HEK293T (cell line): ENCODE measurements around the gene AHNAK.

Experiments used
- BHLHE40 ChIP-seq: fragments of 450-650 bp; IDR thresholded peaks from 2 replicates; pipeline ENCODE4 v1.6.1; 2016; ENCODE audit warnings: mild to moderate bottlenecking, moderate library complexity, borderline replicate concordance
- ELF4 ChIP-seq: fragments of 450-650 bp; IDR thresholded peaks from 2 replicates; pipeline ENCODE4 v1.6.1; 2017; ENCODE audit warnings: antibody characterized with exemption
- FOXA1 ChIP-seq: fragments of 450-650 bp; IDR thresholded peaks from 2 replicates; pipeline ENCODE4 v1.6.1; 2016; ENCODE audit warnings: mild to moderate bottlenecking
- FOXK2 ChIP-seq: fragments of 450-650 bp; IDR thresholded peaks from 2 replicates; pipeline ENCODE4 v1.6.1; 2016; ENCODE audit warnings: mild to moderate bottlenecking
- FOXM1 ChIP-seq: fragments of 450-650 bp; IDR thresholded peaks from 2 replicates; pipeline ENCODE4 v1.6.1; 2017; ENCODE audit warnings: mild to moderate bottlenecking, borderline replicate concordance
- HDGF ChIP-seq: fragments of 450-650 bp; IDR thresholded peaks from 2 replicates; pipeline ENCODE4 v1.6.1; 2017; ENCODE audit warnings: antibody characterized with exemption, borderline replicate concordance
- SP1 ChIP-seq: fragments of 450-650 bp; IDR thresholded peaks from 2 replicates; pipeline ENCODE4 v1.6.1; 2017
- ZNF384 ChIP-seq: fragments of 450-650 bp; IDR thresholded peaks from 2 replicates; pipeline ENCODE4 v1.6.1; 2016
- TF ChIP-seq, protein P1 (sequence below): fragments of 450-650 bp; IDR thresholded peaks from 2 replicates; pipeline ENCODE4 v1.6.1; 2016

DNA sequence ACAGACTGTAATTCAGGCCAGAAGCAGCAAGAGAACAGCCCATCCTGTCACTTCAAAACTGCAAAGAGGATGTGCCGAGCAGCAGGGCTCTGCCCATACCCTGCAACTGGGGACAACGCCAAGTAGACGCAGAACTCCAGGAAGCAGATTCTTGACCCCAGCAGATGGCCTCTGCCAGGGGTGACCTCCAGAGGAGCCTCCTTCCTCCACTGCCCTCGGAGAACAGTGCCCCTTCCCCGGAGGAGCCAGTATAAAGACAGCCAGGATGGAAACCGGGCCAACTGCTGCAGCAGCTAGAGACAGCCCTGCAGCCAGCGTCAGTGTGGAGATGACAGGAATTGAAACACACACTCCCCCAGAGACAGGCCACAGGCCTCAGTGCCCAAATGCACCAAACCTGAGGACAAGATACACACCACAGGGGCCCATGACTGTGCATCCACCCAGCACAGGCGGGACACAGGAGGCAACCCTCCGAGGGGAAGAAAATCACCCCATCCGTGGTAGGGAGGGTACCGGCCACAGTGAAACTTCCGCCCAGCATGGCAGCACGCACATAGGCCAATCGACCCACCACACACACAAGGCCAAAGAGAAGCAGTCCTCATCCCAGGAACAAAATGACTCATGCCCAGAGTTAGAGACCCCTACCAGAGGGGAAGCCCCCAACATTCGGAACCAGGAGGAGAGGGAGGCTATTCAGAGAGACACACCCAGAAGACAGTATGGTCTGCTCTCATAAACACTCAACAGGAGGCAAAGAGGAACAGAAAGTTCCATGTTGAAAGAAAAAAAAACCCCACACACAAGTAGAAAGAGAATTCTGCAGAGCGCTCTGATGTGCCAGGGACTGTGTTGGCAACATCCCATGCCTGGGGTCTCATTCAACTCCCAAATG, 5.6 kb downstream of the AHNAK start:
- TF ChIP-seq FOXM1 = no peak
- TF ChIP-seq FOXK2 = no peak
- TF ChIP-seq ELF4 = no peak
- TF ChIP-seq FOXA1 = no peak
- TF ChIP-seq HDGF = no peak
- TF ChIP-seq ZNF384 = no peak
- TF ChIP-seq BHLHE40 = no peak
- no peak for TF ChIP-seq SP1
- TF ChIP-seq, protein P1, sequence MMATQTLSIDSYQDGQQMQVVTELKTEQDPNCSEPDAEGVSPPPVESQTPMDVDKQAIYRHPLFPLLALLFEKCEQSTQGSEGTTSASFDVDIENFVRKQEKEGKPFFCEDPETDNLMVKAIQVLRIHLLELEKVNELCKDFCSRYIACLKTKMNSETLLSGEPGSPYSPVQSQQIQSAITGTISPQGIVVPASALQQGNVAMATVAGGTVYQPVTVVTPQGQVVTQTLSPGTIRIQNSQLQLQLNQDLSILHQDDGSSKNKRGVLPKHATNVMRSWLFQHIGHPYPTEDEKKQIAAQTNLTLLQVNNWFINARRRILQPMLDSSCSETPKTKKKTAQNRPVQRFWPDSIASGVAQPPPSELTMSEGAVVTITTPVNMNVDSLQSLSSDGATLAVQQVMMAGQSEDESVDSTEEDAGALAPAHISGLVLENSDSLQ = no peak
